ENCODE results near the gene ONECUT3.

ONECUT3 gene

DNA sequence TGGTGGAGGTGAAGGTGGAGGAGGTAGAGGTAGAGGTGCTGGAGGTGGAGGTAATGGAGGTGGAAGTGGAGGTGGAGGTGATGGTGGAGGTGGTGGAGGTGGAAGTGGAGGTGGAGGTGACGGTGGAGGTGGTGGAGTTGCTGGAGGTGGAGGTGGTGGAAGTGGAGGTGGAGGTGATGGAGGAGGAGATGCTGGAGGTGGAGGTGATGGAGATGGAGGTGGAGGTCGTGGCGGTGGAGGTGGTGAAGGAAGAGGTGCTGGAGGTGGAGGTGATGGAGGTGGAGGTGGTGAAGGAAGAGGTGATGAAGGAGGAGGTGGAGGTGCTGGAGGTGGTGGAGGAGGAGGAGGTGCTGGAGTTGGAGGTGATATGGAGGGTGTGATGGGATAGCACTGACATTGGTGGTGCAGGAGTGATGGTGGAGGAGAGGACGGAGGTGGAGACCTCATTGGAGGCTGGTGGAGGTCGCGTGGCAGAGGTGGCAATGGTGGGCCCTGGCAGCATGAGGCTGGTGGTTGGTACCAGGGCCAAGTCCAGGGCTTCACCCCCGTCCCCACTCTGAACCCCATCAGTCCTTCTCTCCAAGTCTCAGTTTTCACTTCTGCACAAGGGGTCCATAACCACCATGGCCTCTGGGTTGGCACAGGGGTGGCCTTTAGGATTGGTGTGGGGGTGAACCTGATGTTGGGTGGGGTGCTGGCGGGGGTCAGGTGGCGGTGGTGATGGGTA, 15.8 kb downstream of the ONECUT3 start:
- TF ChIP-seq, protein P1, sequence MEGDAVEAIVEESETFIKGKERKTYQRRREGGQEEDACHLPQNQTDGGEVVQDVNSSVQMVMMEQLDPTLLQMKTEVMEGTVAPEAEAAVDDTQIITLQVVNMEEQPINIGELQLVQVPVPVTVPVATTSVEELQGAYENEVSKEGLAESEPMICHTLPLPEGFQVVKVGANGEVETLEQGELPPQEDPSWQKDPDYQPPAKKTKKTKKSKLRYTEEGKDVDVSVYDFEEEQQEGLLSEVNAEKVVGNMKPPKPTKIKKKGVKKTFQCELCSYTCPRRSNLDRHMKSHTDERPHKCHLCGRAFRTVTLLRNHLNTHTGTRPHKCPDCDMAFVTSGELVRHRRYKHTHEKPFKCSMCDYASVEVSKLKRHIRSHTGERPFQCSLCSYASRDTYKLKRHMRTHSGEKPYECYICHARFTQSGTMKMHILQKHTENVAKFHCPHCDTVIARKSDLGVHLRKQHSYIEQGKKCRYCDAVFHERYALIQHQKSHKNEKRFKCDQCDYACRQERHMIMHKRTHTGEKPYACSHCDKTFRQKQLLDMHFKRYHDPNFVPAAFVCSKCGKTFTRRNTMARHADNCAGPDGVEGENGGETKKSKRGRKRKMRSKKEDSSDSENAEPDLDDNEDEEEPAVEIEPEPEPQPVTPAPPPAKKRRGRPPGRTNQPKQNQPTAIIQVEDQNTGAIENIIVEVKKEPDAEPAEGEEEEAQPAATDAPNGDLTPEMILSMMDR (IDR thresholded peaks at IDR 0.05; ENCODE audit: extremely low read depth, insufficient read depth, missing control alignments), result no peak
- DNase-seq (ENCODE audit: low spot score), result no peak
- in situ Hi-C loops (cut with MboI; ENCODE audit: low pct_unique_long_range_greater_than_20kb, low sequenced_read_pairs, unreplicated experiment), result no loop called here

DNA sequence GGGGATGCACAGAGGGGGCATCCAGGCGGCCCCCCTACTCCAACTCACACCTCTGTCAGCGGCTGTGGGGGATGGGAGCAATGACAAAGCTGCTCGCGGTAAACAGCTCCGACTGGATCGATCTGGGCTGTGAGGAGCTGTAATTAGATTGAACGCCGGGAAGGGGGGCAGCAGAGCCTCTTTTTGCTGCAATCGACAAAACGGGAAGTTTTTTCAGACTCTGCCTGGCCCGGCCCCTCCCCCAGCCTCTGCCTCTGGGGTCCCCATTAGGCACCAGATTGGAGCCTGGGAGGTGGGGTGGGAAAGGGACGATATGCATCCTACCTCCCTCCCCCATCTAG, 16.3 kb downstream of the ONECUT3 start:
- in situ Hi-C loops (cut with MboI; ENCODE audit: low pct_unique_long_range_greater_than_20kb, low sequenced_read_pairs, unreplicated experiment), result no loop called here
- DNase-seq (ENCODE audit: low spot score), result no peak
- TF ChIP-seq, protein P1 (IDR thresholded peaks at IDR 0.05; ENCODE audit: extremely low read depth, insufficient read depth, missing control alignments), result no peak

DNA sequence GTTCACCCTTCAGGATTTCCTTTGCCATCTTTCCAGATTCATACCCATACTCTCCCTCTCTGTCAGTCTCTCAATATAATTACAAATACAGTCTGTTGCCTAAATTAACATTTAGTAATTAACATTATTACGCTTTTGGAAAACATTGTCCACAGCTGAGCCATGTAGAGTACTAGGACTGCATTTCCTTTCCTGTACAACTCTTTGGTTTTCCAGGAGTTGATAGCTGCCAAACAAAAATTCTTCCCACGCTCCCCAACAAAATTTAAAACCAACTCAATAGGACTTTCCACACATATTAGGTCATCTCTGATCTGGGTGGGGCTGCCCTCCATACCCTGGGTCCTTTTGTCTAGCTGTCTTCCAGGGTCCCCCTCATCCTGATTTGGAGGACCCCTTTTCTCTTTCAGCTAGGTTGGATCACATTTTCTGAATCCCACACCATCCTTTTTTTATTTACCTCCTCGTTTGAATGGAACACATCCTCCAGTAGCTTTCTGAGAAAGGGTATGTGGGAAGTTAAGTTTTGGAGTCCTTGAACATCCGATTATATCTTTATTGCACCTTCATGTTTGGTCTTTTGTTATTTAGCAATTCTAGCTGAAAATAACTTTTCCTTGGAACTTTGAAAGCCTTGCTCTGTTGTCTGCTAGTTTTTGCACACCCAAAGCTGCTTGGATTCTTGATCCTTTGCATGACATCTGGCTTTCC, 17.7 kb downstream of the ONECUT3 start:
- TF ChIP-seq, protein P1 (IDR thresholded peaks at IDR 0.05; ENCODE audit: extremely low read depth, insufficient read depth, missing control alignments), result no peak
- in situ Hi-C loops (cut with MboI; ENCODE audit: low pct_unique_long_range_greater_than_20kb, low sequenced_read_pairs, unreplicated experiment), result loop anchor here (10.0 kb wide), 1 partner anchor 226 kb away; no protein-coding TSS in a partner anchor
- no peak for DNase-seq (ENCODE audit: low spot score)

DNA sequence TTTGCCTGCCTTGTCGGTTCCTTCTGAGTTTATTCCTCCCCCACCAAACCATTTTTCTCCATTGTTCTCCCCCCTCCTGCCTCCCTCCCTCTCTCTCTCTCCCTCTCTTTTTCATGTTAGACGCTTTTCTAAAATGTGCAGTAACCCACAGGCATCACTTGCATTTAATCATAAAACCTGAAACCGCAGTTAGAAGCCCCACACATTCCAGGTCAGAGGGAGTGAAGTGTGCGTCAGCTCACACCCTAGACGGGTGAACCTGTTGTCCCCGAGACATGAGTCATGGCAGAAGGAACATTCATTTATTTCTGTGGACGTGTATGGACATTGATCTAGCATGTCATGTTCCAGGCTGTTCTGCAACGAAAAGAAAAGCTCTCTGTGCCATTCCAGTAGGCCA, 19.9 kb downstream of the ONECUT3 start:
- DNase-seq (ENCODE audit: low spot score), result no peak
- TF ChIP-seq, protein P1 (IDR thresholded peaks at IDR 0.05; ENCODE audit: extremely low read depth, insufficient read depth, missing control alignments), result no peak
- in situ Hi-C loops (cut with MboI; ENCODE audit: low pct_unique_long_range_greater_than_20kb, low sequenced_read_pairs, unreplicated experiment), result loop anchor here (10.0 kb wide), 1 partner anchor 228 kb away; no protein-coding TSS in a partner anchor

DNA sequence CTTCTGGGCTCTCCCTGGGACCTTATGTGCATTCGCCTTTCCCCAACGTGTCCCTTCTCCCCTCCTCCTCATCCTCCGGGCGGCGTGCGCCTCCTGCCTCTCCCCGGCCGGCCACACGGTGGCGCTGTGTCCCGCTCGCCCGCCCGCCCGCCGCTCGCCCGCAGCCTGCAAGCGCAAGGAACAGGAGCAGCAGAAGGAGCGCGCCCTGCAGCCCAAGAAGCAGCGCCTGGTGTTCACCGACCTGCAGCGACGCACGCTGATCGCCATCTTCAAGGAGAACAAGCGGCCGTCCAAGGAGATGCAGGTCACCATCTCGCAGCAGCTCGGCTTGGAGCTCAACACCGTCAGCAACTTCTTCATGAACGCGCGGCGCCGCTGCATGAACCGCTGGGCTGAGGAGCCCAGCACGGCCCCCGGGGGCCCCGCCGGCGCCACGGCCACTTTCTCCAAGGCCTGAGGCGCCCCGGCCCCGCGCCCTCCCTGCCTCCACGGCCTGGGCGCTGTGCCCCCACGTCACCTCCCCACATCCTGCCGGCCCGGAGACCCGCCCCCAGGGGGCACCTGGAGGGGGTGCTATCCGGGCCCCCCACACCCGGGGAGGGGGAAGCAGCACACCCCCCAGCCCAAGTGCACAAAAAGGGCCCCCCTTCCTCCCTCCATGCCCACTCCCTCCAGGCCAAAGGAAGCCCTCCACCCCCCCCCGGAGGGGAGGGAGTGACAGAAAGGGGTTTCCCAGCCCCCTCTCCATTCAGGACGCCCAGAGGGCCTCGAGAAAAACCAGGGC, 21.9 kb downstream of the ONECUT3 start:
- DNase-seq (ENCODE audit: low spot score), result peak; percentile 43
- in situ Hi-C loops (cut with MboI; ENCODE audit: low pct_unique_long_range_greater_than_20kb, low sequenced_read_pairs, unreplicated experiment), result loop anchor here (10.0 kb wide), 1 partner anchor 230 kb away; no protein-coding TSS in a partner anchor
- TF ChIP-seq, protein P1 (IDR thresholded peaks at IDR 0.05; ENCODE audit: extremely low read depth, insufficient read depth, missing control alignments), result peak; percentile 45

DNA sequence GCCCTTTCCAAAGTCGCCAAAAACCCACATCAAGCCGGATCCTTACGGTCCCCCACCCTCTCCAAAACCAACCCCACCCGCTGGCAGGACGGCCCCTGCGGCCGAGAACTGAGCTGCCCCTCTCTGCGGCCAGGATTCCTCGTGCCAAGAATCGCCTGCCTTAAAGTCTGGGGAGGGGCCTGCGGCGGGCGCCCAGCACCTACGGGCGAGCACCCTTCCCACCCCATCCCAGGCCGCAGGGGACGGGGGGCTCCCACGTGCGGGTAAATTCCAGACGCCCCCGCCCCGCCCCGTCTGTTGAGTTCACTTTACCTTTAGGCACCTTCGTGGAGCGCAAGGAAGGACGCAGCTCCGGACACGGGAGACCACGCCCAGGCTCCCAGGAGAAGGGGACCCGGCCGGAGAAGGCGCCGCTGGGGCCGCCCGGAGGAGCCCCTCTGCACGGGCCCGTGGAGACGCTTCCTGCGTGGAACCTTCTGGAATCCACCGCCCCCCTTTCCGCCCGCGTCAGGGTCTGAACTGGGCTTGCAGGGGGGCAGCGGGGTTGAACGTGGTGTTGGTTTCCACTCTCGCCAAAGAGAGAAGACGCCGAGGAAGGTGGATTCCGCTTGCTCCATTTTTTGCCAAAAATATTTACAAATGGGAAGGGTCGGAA, 22.8 kb downstream of the ONECUT3 start:
- in situ Hi-C loops (cut with MboI; ENCODE audit: low pct_unique_long_range_greater_than_20kb, low sequenced_read_pairs, unreplicated experiment), result loop anchor here (10.0 kb wide), 1 partner anchor 231 kb away; no protein-coding TSS in a partner anchor
- TF ChIP-seq, protein P1 (IDR thresholded peaks at IDR 0.05; ENCODE audit: extremely low read depth, insufficient read depth, missing control alignments), result no peak
- no peak for DNase-seq (ENCODE audit: low spot score)
